GM19239 (cell line): ENCODE data around the gene RAB26.
"Not testable (repeated sequence)": the region's sequence is repeated elsewhere in the genome, so short reads cannot be mapped to it uniquely, and the experiment has no call there.

Source experiments
- DNase-seq: peaks from one replicate; pipeline ENCODE4 v3.0.0; 2011; ENCODE audit warnings: low spot score; ENCODE audit not compliant: insufficient read length
- FAIRE-seq: peaks from 2 replicates; lab custom pipeline; 2011; peaks lifted over from hg19 to GRCh38; lab: Jason Lieb, UNC

The RAB26 gene

GRCh38 chr16:2147981-2148671 is at the start of gene RAB26:
Gene RAB26, plus strand, starts transcription at chr16:2148625. Its CDS starts 159 bp downstream, at chr16:2148784.
- no peak for DNase-seq
- FAIRE-seq = no peak

DNA sequence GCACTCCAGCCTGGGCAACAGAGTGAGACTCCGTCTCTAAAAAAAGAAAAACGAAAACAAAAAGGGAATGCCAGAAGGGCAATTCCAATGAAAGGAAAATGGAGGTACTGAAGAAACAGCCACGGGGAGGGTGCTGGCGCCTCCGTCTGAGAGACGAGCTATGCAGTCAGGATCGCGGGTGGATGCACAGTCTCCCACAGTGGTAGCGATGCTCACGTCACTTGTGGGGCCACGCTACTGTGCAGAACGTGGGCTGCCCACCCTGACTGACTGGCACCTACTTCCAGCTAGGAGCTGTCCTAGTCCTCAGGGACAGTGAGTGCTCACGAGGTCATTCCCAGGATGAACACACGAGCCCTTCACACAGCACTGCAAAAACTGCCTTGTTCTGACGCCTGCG is 46.8 kb upstream of the RAB26 start:
- not testable (repeated sequence) for FAIRE-seq, DNase-seq

- no peak for DNase-seq
- no peak for FAIRE-seq
Observed at GRCh38 chr16:2102471-2102870, 46.0 kb upstream of the RAB26 start.

DNA sequence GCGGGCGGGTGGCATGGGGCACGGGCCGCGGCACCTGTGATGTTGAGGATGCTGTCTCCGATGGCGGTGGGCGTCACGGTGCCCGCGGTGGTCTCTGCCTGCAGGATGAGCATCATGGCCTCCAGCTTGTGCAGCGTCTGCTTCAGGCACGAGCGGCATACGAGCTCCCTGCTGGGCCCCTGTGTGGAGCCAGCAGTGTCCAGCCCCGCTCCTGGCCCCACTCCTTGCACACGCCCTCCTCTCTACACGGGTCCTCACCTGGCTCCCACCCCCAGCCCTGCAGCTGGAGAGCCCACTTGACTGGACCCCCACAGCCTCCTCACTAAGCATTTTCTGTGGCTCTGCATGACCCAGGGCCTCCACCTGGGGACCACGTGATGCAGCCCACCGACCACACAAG is 44.0 kb upstream of the RAB26 start:
- DNase-seq, FAIRE-seq: not testable (repeated sequence)

- DNase-seq, FAIRE-seq: not testable (repeated sequence)
Observed at GRCh38 chr16:2105291-2105690, 43.1 kb upstream of the RAB26 start.

DNA sequence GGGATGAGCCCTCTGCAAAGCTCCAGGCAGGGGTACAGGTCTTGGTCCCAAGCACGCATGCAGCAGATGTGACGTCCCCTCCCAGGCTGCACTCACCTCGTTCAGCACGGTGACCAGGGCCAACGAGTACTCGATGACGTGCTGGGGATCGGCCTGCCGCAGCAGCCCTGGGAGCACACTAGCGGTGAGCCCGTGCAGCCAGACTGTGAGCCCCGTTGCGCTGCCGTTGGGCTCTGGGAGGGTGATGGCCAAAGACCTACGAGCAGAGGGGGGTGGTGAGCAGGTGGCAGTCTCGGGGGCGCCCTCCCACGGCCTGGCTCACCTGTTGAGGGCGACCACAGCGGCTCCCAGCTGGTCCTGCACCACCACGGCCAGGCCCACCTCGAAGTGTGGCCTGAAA is 42.7 kb upstream of the RAB26 start:
- DNase-seq = peak; percentile 22
- FAIRE-seq = not testable (repeated sequence)

- DNase-seq, FAIRE-seq: not testable (repeated sequence)
Observed at GRCh38 chr16:2106211-2106610, 42.2 kb upstream of the RAB26 start.

- not testable (repeated sequence) for FAIRE-seq, DNase-seq
Observed at GRCh38 chr16:2107121-2107790, 41.2 kb upstream of the RAB26 start.

DNA sequence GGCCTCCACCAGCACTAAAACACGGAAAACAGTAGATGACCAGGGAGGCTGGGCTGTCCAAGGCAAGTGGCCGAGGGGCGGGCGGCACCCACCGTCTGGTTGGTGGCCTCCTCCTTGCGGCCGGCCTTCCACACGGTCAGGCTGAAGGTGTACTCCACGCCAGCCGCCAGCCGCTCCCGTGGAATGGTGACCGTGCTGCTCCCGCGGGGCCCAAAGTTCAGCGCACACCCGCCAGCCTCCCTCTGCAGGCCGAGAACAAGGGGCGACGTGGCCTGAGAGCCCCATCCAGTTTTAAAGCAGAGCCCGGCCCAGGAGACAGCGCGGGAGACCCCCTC is 40.7 kb upstream of the RAB26 start:
- FAIRE-seq, DNase-seq: not testable (repeated sequence)

- FAIRE-seq, DNase-seq: not testable (repeated sequence)
Observed at GRCh38 chr16:2108446-2109270, 39.8 kb upstream of the RAB26 start.

DNA sequence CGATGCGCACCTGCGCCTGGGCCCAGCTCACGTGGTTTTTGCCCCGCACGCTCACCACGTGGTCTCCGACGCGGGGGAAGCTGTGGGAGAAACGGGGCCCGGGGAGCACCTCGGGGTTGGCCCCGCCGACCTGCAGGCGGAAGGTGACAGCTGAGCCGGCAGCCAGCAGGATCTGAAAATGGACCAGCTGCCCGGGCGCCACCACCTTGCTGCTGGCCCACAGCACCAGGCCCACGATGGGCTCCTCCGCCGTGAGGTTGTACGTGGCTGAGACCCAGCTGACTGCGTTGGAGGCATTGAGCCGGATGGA is 39.2 kb upstream of the RAB26 start:
- not testable (repeated sequence) for DNase-seq, FAIRE-seq

DNA sequence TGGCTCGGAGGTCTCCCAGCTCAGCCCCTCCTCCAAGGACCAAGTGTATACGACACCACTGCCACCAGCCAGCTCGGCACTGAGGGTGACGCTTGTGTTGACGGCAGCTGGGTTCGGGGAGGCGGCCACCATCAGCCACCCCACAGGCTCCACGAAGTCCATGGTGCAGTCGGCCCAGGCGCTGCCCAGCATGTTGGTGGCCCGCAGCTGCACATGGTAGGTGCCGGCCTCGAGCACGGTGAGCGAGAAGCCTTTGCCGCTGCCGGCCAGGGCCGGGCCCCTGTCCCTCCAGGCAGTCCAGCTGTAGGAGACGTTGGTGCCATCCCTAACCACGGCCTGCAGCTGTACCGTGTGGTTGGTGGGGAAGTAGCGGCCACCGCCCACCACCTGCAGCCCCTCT is 38.6 kb upstream of the RAB26 start:
- not testable (repeated sequence) for FAIRE-seq, DNase-seq

DNA sequence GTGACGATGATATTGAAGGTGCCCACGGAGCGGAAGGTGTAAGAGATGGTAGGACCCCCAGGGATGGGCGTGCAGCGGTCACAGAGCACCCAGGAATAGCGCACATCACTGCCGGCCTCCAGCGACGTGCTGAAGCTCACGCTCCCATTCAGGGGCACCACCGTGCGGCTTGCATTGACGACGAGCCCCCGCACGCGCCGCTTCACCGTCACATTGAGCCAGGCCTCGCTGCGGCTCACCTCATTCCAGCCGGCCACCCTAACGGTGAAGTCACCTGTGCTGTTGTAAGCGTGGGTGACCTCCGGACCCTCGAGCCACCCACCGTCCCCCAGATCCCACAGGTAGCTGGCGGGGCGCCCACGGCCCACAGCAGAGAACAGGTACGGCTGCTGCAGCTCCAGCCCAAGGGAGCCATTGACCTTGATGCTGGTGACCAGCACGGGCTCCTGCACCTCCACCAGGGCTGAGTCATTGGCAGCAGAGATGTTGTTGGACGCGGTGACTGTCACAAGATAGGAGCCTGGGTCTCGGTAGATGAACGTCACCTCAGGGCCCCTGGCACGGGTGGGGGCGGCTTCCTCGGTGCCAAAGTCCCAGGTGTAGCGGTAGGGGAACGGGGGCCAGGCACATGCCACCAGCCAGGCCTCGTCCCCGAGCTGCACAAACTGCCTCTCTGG is 38.0 kb upstream of the RAB26 start:
- not testable (repeated sequence) for FAIRE-seq, DNase-seq

GRCh38 chr16:2111009-2111353 is 37.4 kb upstream of the RAB26 start:
- DNase-seq, FAIRE-seq: not testable (repeated sequence)

DNA sequence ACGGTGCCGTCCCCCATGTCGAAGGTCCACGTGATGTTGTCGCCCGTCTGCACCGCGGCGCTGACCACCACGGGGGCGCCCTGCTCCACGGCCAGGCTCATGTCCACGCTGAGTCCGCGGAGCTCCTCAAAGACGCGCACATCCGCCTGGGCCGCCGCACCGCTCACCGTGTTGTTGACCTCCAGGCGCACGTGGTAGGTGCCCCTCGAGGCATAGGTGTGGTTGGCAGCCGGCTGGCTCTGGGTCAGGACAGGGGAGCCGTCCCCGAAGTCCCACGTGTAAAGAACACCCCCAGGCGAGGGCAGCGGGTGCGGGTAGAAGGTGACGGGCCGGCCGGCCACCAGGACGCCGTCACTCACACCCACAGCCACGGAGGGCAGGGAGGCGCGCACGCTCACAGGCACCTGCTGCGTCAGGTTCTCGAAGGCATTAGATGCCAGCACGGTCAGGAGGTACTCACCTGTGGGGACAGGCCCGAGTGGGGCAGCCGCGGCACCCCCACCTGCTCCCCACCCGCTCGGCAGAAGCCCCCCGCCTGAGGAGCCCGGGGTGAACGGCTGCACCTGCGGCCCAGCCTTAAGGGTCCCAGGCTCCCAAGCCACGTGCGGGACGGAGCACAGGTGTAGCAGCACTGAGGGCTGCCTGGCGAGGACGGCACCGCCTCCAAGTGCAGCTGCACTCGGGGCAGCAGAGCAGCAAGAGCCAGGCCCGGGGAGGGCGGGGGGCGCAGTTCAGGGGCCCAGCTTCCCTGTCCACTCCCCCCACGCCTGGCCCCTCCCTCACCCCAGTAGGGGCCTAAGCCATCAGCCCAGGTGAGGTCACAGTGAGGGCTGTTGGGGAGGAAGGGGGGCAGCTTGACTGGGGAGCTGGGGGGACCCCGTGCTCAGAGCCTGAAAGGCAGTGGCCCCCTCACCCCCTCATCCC is 36.8 kb upstream of the RAB26 start:
- not testable (repeated sequence) for DNase-seq, FAIRE-seq

DNA sequence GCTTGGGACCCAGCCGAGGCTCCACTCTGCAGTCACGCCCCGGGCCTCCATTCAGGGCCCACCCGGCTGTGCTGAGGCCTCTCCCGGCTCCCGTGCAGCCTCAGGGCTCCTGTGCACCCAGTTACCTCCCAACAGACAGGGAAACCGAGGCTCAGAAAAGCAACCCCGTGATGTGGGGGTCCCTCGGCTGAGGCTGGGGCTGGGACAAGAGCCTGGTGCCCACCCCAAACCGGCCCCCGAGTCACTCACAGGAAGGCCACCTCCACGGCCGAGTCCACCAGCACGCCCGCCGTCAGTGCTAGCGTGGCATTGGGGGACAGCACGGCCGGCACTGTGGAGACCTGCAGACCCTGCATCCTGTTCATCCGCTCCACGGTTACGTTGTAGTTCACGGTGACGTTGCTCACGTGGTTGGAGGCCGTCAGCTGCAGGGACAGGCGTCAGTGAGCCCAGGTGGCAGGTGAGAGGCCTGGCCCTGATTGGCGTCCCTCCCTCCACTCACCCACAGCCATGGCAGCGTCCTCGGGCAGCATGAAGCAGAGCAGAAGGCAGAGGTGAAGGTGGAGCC is 35.8 kb upstream of the RAB26 start:
- not testable (repeated sequence) for FAIRE-seq, DNase-seq

- DNase-seq, FAIRE-seq: not testable (repeated sequence)
Observed at GRCh38 chr16:2114225-2114624, 34.2 kb upstream of the RAB26 start.

DNA sequence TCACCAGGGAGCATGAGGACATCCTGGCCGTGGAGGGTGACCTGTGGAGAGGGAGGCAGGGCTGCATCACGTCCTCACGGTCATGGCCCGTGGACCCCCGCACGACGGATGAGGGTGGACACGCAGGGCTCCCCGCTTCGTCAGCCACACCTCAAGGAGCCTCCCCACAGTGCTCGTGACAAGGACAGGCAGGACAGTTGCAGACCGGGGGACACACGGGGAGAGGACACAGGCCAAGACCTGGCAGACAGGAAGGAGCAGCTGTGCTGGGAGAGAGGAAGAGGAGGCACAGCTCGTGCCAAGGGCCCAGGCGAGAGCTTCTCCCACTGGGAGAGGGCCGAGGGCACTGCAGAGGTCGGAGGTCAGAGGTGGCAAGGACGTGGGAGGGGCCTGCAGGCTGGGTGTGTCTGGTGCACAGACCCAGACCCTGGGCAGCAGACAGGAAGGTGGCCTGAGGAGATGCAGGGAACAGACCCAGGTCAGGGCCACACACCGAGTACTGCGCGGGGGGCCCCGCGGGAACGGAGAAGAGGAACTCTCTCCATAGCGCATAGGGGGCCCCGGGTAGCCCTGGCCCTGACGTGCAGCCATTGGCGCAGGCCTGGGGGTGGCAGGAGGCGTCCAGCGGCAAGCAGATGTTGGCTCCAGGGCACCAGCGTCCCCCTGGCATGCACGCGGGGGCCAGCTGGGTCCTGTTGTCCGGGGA is 33.4 kb upstream of the RAB26 start:
- FAIRE-seq, DNase-seq: not testable (repeated sequence)
